Tibial nerve (tissue), 4 donors: Measurements from ENCODE around the gene PSMB8. TPM values are rescaled to one million over a fixed set of nuclear protein-coding genes. Genes with fewer than 3 reads are reported as not detected.

Source experiments
- DNase-seq, 2 donors: peaks; one replicate each; pipeline ENCODE4 v3.0.0-alpha.2; 2019; ENCODE audit warnings: low spot score in 2 of 2
- H3K27ac ChIP-seq, 4 donors: fragments of 200-600 bp; sonication (generic) in 3 of 4; one replicate each; pipeline ENCODE4 v1.5.1; 2017 to 2019; ENCODE audit warnings: mild to moderate bottlenecking in 1 of 4
- H3K27me3 ChIP-seq, 2 donors: fragments of 200-600 bp; sonication (generic) in 1 of 2; one replicate each; pipeline versions ENCODE4 v1.5.1 to v1.6.0; 2017 to 2019
- H3K36me3 ChIP-seq, 3 donors: fragments of 200-600 bp; sonication (generic); one replicate each; pipeline ENCODE4 v1.5.1; 2018 to 2019
- H3K4me1 ChIP-seq, 4 donors: fragments of 200-600 bp; sonication (generic) in 3 of 4; one replicate each; pipeline ENCODE4 v1.5.1; 2017 to 2019
- H3K4me3 ChIP-seq, 4 donors: fragments of 200-600 bp; sonication (generic) in 3 of 4; one replicate each; pipeline ENCODE4 v1.5.1; 2017 to 2019; ENCODE audit warnings: mild to moderate bottlenecking in 1 of 4, moderate library complexity in 1 of 4
- H3K9me3 ChIP-seq, 4 donors: fragments of 200-600 bp; sonication (generic) in 3 of 4; one replicate each; pipeline ENCODE4 v1.5.1; 2017 to 2019
- EP300 ChIP-seq, 2 donors: sonication (generic); formaldehyde crosslinking; IDR thresholded peaks; one replicate each; pipeline ENCODE4 v1.6.1; 2017; ENCODE audit warnings: antibody characterized with exemption in 2 of 2, mild to moderate bottlenecking in 1 of 2
- POLR2A ChIP-seq, 2 donors: fragments of 450-650 bp; IDR thresholded peaks; one replicate each; pipeline ENCODE4 v1.6.1; 2017; ENCODE audit warnings: antibody characterized with exemption in 2 of 2, mild to moderate bottlenecking in 2 of 2, moderate library complexity in 2 of 2
- WGBS, 2 donors: methylation state at CpG; one replicate each; pipeline ENCODE4 v1.1.5; 2018; 5-methylcytosine and 5-hydroxymethylcytosine counted together
- total RNA-seq, 4 donors: library from RNA; depleted of rRNA; stranded (reverse); fragments of >200 nt; gene quantifications; one replicate each; pipeline ENCODE4 v1.1.0, GENCODE V29; 2016
- TF ChIP-seq, protein P1 (sequence below), 5 experiments: fragments of 200-600 bp in 3 of 5; fragments of 450-650 bp in 2 of 5; sonication (generic) in 3 of 5; IDR thresholded peaks; one replicate each; pipeline ENCODE4 v1.5.1; 2016 to 2019; ENCODE audit warnings: antibody characterized with exemption in 5 of 5, mild to moderate bottlenecking in 3 of 5, moderate library complexity in 2 of 5

The PSMB8 gene
- total RNA-seq, 4 donors from 2014 or later, result 16.3 to 39.0 (median 28.4) TPM

DNA sequence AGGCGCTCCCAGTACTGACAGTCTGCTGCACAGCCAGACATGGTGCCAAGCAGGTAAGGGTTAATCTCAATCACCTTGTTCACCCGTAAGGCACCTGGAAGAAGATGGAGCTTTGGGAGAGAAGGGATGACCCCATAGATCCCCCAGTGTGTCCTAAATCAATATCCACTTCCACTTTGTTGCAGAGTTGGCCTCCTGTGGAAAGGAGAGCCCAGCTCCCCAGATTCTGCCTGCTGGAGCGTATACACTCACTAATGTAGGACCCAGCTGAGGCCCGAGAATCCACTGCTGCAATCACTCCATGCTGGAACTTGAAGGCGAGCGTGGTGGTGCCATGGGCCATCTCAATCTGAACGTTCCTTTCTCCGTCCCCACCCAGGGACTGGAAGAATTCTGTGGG is 1.2 kb downstream of the PSMB8 start:
- TF ChIP-seq, protein P1, sequence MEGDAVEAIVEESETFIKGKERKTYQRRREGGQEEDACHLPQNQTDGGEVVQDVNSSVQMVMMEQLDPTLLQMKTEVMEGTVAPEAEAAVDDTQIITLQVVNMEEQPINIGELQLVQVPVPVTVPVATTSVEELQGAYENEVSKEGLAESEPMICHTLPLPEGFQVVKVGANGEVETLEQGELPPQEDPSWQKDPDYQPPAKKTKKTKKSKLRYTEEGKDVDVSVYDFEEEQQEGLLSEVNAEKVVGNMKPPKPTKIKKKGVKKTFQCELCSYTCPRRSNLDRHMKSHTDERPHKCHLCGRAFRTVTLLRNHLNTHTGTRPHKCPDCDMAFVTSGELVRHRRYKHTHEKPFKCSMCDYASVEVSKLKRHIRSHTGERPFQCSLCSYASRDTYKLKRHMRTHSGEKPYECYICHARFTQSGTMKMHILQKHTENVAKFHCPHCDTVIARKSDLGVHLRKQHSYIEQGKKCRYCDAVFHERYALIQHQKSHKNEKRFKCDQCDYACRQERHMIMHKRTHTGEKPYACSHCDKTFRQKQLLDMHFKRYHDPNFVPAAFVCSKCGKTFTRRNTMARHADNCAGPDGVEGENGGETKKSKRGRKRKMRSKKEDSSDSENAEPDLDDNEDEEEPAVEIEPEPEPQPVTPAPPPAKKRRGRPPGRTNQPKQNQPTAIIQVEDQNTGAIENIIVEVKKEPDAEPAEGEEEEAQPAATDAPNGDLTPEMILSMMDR (IDR thresholded peaks at IDR 0.05), result no peak
- no peak for TF ChIP-seq POLR2A (IDR thresholded peaks at IDR 0.05)
- TF ChIP-seq EP300 (IDR thresholded peaks at IDR 0.05), result no peak
- H3K27me3 ChIP-seq, result no peaks in the 10 kb centered on the region
- 83 to 88% methylated on average over 8 of the region's 8 CpGs for WGBS, 2 donors
- peaks cover 0 to 51% (median 9%) of the 10 kb centered on the region in 3 donors for H3K36me3 ChIP-seq
- peak overlapping the region in 2 of 4 donors; percentile 86 to 94 for H3K4me3 ChIP-seq
- H3K27ac ChIP-seq, result peak overlapping the region in 3 of 4 donors; percentile 94 to 99 (median 99)
- no peaks in the 10 kb centered on the region for H3K9me3 ChIP-seq
- peaks cover 0 to 39% (median 22%) of the 10 kb centered on the region in 4 donors for H3K4me1 ChIP-seq
- no peak for DNase-seq

DNA sequence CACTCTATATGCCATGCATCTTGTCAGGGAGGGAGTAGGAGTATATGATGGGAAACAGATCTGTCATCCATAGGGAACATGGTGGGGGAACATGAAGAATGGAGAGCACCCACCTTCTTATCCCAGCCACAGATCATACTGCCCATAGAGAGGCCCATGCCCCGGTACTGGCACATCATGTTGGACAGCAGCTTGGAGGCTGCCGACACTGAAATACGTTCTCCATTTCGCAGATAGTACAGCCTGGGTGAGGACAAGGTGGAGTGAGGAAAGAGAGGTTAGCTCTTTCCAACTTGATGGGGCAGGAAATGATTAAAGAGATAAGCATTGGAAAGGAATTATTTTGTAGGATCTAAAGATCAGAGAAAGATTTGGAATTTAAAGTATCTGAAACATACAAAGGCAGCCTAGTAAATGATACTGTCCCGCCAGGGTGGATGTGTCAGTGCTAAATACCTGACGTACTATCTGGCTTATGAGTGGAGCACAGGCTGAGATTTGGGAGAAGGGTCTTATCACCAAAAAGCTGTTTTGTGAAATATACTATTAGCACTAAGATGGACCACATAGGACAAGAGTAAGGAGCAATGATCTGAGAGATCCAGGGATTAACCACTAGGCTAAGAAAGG is 1.7 kb downstream of the PSMB8 start:
- peak overlapping the region in 2 of 4 donors; percentile 29 to 94 for H3K27ac ChIP-seq
- no peak overlapping the region for H3K4me3 ChIP-seq
- H3K4me1 ChIP-seq, result peaks cover 0 to 44% (median 26%) of the 10 kb centered on the region in 4 donors
- H3K9me3 ChIP-seq, result no peaks in the 10 kb centered on the region
- no peak for DNase-seq
- no peak for TF ChIP-seq POLR2A (IDR thresholded peaks at IDR 0.05)
- TF ChIP-seq, protein P1 (IDR thresholded peaks at IDR 0.05), result no peak
- peaks cover 0 to 46% (median 7%) of the 10 kb centered on the region in 3 donors for H3K36me3 ChIP-seq
- WGBS, 2 donors, result 92 to 98% methylated on average over 6 of the region's 6 CpGs
- H3K27me3 ChIP-seq, result no peaks in the 10 kb centered on the region

DNA sequence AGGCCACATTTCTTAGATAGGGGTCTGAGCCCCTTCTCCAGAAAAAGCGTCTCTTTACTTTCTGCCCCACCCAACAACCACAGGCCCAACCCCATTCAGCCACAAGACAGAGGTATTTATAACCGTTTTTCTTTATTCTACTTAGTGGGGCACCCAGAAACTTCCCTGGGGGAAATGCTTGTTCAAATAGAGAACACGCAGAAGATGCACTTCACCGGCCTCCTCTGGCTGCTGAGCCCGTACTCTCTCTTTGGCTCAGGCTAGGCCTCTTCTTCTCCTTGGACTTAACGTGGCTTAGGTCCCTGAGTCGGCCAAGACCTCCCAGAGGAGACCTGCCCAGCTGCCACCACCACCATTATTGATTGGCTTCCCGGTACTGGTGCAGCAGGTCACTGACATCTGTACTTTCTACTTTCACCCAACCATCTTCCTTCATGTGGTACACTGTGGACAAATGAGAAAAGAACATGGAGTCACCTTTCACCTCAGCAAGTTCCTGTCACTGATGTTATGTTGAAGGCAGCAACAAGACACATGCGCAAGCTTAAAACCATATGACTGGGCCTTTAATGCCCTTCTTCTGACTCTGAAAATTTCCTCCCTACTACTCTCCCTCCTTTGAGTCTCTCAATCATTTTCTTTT is 3.1 kb downstream of the PSMB8 start:
- H3K27ac ChIP-seq, result peak overlapping the region in 1 of 4 donors; percentile 40

DNA sequence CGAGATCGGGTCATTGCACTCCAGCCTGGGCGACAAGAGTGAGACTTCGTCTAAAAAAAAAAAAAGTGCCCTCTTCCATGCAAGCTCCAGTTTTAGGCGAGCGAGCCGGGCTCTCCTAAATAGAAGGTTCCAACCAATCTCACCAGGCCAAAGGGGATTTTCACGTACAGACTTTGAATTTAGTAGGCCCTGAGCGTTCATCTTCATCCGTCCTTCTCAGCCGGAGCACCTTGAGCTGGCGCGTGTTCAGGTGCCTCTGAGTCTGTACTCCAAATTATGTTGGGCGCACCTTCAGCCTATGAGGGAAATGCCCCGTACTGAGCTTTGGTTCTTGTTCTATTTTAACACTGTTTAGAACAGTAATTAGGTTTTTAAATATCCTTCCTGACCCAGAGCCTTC is 4.5 kb downstream of the PSMB8 start:
- DNase-seq, result no peak
- Histone ChIP-seq H3K4me1 (peaks cover 0 to 36% (median 20%) of the 10 kb centered on the region in 4 donors), H3K9me3 (no peaks in the 10 kb centered on the region), H3K27me3 (no peaks in the 10 kb centered on the region), H3K36me3 (peaks cover 0 to 42% (median 0%) of the 10 kb centered on the region in 3 donors), H3K4me3 (no peak overlapping the region), H3K27ac (peak overlapping the region in 3 of 4 donors; percentile 96 to 99 (median 97))
- 87 to 90% methylated on average over 15 of the region's 15 CpGs for WGBS, 2 donors
- TF ChIP-seq EP300 (IDR thresholded peaks at IDR 0.05), result no peak
- no peak for TF ChIP-seq POLR2A (IDR thresholded peaks at IDR 0.05)
- TF ChIP-seq, protein P1 (IDR thresholded peaks at IDR 0.05), result no peak

More for the DNA sequence above, 3.1 kb downstream of the PSMB8 start:
- Histone ChIP-seq H3K27me3 (no peaks in the 10 kb centered on the region), H3K4me1 (peaks cover 0 to 47% (median 25%) of the 10 kb centered on the region in 4 donors), H3K4me3 (no peak overlapping the region), H3K36me3 (peaks cover 0 to 34% (median 0%) of the 10 kb centered on the region in 3 donors), H3K9me3 (no peaks in the 10 kb centered on the region)
- no peak for DNase-seq
- 82 to 91% methylated on average over 9 of the region's 9 CpGs for WGBS, 2 donors
- TF ChIP-seq, protein P1 (IDR thresholded peaks at IDR 0.05), result no peak
- TF ChIP-seq POLR2A (IDR thresholded peaks at IDR 0.05) (no peak), EP300 (IDR thresholded peaks at IDR 0.05) (no peak)
